HG02759 (cell line): Measurements from ENCODE around the gene FIGN.

Experiments
- ATAC-seq: cut with Tn5 transposase; IDR thresholded peaks from one replicate; pipeline ENCODE4 v1.9.1; 2021; ENCODE audit warnings: mild to moderate bottlenecking, moderate library complexity; ENCODE audit not compliant: unreplicated experiment

FIGN gene, protein sequence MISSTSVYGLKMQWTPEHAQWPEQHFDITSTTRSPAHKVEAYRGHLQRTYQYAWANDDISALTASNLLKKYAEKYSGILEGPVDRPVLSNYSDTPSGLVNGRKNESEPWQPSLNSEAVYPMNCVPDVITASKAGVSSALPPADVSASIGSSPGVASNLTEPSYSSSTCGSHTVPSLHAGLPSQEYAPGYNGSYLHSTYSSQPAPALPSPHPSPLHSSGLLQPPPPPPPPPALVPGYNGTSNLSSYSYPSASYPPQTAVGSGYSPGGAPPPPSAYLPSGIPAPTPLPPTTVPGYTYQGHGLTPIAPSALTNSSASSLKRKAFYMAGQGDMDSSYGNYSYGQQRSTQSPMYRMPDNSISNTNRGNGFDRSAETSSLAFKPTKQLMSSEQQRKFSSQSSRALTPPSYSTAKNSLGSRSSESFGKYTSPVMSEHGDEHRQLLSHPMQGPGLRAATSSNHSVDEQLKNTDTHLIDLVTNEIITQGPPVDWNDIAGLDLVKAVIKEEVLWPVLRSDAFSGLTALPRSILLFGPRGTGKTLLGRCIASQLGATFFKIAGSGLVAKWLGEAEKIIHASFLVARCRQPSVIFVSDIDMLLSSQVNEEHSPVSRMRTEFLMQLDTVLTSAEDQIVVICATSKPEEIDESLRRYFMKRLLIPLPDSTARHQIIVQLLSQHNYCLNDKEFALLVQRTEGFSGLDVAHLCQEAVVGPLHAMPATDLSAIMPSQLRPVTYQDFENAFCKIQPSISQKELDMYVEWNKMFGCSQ

DNA sequence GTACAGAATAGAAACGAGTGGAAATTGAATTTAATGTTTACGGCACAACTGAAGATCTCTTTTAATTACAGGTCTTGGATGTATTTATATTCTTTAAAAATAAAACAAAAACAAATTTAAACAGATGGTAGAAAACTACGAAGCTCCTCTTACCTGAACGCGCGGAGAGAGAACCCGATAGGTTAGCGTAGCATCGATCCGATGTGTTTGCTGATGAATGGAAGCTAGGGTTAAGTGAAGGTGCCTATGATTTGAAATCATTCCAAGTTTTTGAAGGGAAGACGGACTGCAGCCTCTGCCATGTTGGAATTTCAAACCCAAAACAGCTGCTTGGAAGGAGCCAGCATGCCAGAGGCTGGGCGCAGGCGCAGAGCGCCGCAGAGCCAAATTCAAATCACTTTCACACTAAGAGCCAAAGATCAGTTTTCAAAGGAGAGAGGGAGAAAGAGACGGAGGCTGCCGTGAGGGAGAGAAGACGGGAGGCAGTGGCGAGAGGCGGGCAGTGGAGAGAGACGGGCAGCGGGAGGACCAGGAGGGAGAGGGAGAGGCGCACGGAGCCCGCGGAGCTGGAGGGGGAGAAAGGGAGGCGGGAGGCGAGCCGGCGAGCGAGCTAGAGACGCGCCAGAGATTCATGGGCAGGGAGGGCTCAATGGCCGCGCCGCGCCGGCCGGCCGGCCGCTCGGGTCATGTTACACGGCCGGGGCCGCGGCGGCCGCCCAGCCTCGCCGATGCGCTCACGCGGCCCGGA is at the start of gene FIGN:
FIGN (minus strand) TSS at position 324 of the 748 bp plus-strand sequence. CDS start 1,081 bp downstream, outside the sequence.
- ATAC-seq = no peak

DNA sequence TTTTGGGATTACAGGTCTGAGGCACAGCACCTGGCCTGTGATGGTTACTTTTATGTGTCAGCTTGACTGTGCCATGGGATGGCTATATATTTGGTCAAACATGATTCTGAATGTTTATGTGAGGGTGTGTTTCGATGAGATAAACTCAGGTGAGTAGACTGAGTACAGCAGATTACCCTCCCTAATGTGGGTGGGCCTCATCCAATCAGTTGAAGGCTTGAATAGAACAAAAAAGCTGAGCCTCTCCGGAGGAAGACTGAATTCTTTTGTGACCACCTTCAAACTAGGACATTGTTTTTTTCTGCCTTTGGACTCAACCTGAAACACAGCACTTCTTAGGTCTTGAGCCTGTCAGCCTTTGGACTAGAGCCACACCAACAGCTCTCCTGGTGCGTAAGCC is 49.4 kb upstream of the FIGN start:
- ATAC-seq = no peak

DNA sequence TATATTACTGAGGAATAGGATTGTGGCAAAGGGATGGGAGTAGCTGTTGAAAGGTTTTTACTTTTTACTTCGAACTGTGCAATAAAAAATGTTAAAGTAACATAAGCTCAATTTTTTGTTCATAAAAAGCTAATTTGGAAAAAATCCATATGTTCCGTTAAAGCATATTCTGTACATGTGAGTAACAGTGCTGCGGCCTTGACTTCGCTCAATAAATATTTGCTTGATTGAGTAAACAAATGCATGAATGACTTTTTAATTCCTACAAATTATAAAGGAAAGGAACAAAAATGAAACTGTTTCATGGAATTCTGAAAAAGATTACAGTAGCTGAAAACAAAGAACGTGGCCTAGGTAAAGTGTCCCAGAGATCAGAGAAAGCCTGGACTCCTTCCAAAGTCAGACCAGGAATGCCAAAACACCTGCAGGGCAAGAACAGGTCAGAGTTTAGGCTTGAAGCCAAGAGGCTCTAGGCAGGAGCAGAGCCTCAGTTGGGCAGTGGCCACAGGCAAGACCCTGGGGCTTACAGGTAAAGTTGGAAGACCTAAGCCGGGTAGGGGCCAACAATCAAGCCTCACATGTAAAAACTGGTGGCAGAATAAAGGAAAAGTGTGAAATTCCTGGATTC is 44.3 kb upstream of the FIGN start:
- no peak for ATAC-seq

DNA sequence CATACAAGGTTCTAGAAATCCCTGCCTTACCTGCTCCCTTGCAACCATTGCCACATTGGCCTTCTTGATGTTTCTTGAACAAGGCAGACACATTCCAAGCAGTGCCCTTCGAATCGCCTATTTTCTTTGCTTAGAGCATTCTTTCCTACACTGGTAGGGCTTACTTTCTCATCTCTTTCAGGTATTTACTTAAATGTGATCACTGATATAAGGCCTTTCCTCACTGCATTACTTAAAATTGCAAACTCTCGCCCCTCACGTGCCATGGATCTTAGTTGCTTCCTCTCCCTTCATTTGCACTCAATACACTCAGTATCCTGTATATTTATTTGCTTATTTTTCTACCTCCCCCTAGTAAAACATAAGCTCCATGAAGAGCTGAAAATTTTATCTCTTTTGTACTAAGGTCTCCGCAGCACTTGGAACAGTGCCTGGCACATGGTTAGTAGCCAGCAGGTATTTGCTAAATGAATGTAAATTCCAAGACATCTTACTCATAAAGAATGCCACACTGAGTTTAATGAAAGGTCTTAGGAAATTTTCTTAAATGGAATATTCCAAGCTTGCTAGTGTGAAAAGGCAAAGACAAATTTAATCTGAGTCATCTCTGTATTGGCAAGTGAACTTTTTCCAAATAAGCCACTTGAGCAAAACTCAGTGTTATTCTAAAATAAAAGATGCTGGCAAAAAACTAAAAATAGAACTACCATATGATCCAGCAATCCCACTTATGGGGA is 42.4 kb upstream of the FIGN start:
- no peak for ATAC-seq

DNA sequence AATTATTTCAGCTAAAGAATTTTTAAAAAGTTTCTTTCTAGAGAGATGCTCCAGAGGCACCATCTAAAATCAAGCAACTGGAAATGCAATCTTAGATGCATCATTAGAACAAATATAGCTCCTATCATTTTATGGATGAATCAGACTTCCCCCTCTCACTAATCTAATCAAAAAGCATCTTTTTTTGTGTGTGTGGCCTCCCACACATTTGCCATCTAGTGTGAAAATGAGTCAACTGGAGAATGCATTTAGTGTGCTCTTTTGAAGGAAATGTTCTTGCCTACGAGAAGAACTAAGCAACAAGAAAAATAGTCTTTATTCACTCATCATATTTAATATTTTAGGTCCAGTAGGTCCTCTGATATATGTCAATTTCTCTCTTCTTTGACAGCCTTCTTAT is 39.5 kb upstream of the FIGN start:
- ATAC-seq = no peak

DNA sequence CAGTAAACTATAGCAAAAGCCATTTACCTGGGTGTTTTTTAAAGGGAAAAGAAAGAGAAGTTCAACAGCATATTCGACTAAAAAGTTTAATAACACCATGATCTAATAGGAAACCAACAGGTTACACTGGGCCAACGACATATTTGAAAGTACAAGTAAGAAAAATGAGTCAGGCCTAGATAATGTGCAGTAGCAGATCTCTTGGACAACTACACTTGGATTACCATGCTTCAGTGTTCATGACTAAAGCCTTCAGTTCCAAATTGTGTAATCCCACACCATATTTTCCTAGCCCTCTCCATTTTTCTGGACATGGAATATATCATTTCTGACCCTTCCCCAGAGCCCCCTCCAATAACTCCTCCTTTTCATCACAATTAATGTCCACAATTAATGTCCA is 39.1 kb upstream of the FIGN start:
- ATAC-seq = no peak

DNA sequence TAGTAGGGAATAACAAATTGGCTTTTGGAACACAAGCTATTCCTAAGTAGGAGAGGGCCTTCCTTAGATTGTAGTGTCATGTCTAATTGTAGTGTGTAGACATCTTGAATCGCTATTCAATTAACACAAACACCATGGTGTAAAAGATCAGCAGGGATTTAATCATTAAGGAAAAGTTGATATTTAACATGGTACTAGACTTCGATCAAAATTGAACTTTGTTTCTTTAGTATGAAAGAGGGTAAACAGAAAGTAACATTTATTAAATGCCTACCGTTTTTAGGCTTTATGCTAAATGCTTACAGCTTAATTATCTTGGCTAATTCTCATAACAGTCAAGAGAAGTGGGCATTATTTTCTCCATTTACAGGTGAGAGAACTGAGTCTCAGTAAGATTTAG is 37.5 kb upstream of the FIGN start:
- no peak for ATAC-seq

DNA sequence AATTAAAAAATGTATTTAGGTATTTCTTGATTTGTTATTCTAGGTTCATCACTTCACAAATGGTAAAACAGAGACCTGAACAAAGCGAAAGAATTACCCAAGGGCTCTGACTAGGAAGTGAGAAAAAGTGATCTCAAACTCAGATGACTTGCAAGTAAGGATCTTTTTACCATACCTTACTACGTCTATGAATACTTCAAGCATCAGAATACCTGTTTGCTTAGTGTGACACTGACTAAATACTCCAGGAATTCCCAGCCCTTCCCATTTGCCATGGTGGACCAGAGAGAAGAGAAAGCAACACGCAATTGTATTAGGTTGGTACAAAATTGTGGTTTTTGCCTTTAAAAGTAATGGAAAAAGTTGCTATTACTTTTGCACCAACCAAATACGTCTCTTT is 35.8 kb upstream of the FIGN start:
- ATAC-seq = no peak

DNA sequence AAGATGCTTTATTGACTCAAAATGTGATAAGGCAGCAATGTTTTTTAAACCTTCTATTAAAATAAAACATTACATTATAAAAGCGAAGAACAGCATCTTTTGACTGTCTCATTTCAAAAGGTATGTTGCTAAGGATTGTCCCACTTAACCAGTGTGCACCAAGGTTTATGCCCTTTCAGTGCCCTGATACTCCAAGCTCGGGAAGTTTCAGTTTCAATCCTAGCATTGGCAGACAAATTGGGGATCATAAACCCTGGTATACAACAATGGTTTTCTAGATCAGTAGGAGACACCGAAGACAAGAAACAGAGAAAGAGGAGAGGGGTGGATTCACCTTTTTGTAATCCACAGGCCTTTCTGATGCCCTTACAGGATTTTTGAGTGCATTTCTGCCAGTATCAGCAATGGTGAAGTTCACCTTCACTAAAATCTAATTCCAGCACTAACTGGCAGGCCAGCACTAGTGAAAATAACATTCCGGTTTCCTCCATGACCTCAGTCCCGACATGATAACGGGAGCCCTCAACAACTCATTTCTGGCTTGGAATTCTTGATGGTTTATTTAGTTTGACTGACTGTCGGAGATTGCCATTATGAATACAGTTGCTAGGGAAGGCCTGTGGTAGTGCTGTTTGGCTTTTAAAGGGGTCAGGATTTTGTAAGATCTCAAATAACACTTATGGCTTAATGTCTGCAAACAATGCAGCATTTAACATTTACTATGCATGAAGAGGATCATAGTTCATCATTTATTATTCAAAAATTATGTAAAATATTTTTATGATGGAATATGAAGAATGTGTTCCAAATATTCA is 33.3 kb upstream of the FIGN start:
- ATAC-seq = no peak

DNA sequence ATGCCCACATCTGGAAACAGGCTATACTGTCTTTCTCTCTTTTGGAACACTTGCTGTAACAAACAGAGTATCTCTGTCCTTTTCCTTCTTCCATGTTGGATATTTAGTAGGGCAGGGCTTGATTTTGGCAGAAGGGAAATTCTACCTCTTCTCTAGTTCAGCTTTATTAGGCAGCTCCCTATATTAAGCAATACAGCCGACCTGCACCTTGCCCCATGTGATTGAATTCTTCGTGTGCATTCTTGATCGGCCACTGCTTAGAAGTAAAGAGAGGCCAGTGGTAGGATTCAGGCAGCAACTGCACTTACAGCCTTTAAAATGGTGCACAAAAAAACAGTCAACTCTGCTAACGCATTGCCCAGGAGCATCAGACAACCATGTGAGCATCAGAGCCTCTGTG is 31.3 kb upstream of the FIGN start:
- no peak for ATAC-seq

DNA sequence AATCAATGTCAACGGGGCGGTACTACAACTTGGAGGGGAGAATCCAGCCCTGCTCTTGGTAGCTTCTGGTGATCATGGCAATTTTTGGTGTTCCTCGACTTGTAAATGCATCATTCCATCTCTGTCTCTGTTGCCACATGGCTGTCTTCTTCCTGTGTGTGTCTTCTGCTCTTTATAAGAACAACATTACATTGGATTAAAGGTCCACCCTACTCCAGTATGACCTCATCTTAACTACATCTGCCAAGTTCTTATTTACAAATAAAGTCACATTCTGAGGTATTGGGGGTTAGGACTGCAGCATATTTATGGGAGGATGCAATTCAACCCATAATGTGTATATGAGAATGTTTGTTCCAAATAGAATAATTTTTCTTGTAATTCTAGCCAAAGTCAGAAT is 28.8 kb upstream of the FIGN start:
- no peak for ATAC-seq

DNA sequence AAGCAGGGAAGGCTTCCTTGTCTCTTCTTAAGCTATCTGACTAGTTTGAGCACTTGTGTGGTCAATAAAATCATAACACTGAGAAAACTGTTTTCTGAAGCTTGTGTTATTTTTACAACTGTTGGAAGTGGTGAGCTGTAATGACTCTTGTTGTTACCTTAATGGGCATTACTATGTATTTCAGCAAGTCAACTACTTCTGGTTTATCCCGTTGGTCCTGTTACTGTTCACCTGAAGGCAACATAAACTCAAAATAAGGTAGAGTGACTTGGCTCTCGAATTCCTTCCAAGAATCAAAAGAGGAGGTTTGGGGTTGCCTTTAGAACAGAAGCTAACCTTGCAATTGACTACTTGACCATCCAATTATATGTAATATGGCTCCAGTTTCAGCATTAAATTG is 23.2 kb upstream of the FIGN start:
- ATAC-seq = no peak

DNA sequence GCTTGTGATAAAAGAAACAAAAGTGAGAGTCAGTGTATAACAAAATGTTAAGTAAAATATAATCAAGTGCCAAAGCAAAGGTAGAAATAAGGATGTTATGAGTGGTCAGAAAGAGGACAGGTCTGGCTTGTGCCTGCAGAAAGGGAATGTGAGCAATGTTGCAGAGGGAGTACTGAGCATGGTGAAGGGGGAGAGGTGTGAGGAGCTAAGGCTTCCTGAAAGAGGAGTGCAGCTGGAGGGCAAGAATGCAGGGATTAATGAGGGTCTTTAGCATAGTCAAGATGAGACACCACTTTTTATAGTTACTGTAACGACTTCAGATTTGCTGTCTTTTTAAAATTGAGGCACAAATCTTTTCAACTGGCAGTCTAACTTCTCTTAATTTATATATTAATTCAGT is 22.0 kb upstream of the FIGN start:
- ATAC-seq = no peak

DNA sequence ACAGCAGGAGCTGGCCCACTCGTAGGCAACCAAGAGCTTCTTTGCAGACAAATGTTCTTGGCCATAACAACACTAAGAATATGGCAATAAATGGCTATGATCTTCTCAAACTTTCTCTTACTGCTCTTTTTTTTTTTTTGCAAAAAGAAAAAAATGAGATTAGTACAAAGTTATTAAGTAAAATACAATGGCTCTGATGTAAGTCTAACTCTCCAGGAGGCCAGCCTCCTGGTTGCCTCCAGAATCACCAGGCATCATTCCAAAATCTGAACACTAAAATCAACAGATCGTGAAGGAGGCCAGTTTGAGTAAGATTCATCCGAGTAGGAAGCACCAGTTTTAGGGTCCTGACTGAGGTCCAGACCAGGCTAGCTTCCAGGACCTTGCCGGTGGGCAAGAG is 20.8 kb upstream of the FIGN start:
- no peak for ATAC-seq

DNA sequence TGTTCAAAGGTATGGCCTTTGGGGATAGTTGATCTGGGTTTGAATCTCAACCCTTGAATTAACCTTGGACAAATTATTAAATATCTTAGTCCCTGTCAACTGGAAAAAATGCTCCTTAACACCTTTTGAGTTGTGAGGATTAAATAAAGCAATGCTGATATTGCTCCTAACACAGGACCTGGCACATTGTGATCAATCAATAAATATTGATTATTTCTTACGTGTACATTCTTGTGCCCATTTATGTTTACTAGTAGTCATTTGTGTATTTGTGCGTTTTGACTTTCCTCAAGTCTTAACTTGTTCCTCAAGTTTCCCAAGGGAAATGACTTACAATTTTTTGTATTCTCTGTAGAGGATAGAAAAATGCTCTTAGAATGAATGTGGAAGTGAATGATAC is 19.6 kb upstream of the FIGN start:
- no peak for ATAC-seq

DNA sequence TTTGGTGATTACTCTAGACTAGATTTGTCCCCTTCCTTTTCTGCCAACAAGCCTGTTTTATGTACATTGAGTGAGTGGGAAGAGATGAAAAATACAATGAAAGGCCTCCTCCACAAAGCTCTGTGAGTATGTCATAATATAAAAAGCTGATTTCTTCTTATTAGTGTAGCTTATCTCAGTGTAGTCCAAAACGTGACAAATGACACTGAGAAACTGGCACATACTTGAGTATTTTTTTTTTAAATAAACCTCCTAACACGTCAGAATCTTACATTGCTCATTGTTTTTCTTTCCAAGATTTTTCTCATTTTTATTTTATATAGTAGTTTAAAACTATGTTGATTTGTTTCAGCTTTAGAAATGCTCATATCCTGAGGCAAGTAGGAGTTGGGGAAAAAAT is 17.9 kb upstream of the FIGN start:
- ATAC-seq = no peak

DNA sequence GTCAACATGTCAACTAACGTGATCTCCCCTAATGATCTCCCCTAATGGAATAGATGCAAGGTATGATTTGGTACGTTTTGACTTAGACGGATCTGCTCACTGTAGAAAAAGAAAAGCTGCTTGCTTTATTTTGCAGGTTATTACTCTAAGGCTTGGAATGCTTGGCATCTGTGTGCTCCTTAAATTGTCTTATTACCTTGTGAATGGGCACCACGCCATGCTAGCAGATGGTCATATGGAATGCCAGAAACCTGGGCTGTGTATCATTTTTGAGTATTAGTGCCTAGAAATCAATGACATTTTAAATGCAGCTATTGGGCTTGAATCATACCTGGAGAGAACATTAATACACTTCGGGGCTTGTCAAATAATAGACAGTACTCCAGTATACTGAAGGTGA is 16.5 kb upstream of the FIGN start:
- ATAC-seq = no peak

DNA sequence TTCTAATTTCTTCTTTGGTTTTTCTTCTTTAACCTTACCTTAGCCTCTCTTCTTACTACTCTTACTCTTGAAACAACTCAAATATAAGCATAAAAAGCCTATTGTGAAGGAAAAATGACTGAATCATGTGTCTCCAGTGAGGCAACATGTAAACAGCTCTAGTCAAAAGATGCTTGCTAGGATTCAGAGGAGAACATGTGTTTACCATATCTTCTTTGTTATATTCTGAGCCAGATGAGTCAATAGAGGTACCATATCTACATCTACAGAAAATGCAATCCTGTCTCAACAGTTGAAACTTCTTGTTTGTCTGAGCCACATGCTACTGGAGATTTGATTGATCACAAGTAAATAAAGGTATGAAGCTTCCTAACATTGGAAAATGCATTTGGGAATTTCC is 15.9 kb upstream of the FIGN start:
- ATAC-seq = no peak

DNA sequence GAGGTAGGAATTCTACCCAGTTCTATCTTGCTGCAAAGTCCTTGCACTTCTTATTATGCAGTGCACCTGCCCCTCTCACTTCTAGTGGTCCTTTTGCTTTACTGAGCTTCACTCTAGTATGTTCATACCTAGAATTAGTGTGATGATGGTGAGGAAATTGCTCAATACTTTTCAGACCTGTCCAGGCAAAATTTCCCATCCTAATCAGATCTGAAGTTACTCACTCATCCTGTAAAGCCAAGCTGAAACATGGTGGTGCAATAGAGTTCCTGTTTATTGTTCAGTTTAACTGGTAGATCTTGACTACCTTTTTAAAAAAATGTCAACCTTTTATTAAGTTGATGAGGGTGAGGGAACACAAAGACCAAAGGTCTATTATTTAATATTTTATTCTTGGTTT is 12.6 kb upstream of the FIGN start:
- ATAC-seq = no peak

DNA sequence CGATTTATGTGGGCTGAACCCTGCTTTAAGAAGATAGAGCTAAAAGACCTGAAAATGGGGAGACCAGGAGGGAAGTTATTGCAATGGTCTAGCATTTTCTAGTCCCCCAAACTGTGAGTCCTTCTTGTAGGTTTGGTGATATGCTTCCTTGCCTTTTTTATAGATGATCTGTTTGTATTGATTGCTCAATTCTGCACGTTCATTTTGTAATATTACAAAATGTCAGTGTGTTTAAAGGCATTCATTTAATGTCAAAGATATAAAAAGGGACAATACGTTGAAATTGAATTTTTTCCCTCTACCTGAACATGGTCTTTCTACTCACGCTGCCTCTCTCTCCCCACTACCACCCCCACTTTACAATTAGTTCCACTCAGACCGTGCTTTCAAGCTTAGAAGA is 5.6 kb upstream of the FIGN start:
- ATAC-seq = no peak
